Keratinocyte (primary cell): ENCODE data around the gene ASTN2. TPM values are rescaled to one million over a fixed set of nuclear protein-coding genes. Genes with fewer than 3 reads are reported as not detected.

Experiments used
- DNase-seq: peaks from one replicate; pipeline ENCODE4 v3.0.0-alpha.2; 2011; ENCODE audit warnings: low read depth, missing footprints, low spot score
- FAIRE-seq: peaks from 2 replicates; lab custom pipeline; 2011; peaks lifted over from hg19 to GRCh38; lab: Jason Lieb, UNC
- H2AFZ ChIP-seq: 2 replicates; pipeline ENCODE4 v1.6.0; 2012; ENCODE audit warnings: low read length, control low read depth, inconsistent platforms; ENCODE audit not compliant: control insufficient read depth
- H3K27ac ChIP-seq: 2 replicates; pipeline ENCODE4 v1.5.1; 2011; ENCODE audit warnings: low read length; ENCODE audit not compliant: control insufficient read depth, insufficient read depth
- H3K27me3 ChIP-seq: 3 replicates; pipeline ENCODE4 v1.6.0; 2011; ENCODE audit warnings: low read length; ENCODE audit not compliant: control insufficient read depth, insufficient read depth; ENCODE audit errors: extremely low read depth
- H3K36me3 ChIP-seq, 2 experiments: 2 replicates in 1 of 2; 3 replicates in 1 of 2; pipeline ENCODE4 v1.5.1; 2011; ENCODE audit warnings: low read length in 2 of 2, mild to moderate bottlenecking in 1 of 2; ENCODE audit not compliant: control insufficient read depth in 2 of 2, insufficient read depth in 2 of 2; ENCODE audit errors: extremely low read depth in 1 of 2
- H3K4me1 ChIP-seq: 3 replicates; pipeline ENCODE4 v1.5.1; 2011; ENCODE audit warnings: low read length; ENCODE audit not compliant: control insufficient read depth, insufficient read depth; ENCODE audit errors: extremely low read depth
- H3K4me2 ChIP-seq: 3 replicates; pipeline ENCODE4 v1.6.0; 2011; ENCODE audit warnings: low read depth, low read length; ENCODE audit not compliant: control insufficient read depth, insufficient read depth; ENCODE audit errors: extremely low read depth
- H3K4me3 ChIP-seq, 3 experiments: fragments of 200-600 bp in 1 of 3; sonication (generic) in 1 of 3; 2 replicates in 2 of 3; 3 replicates in 1 of 3; pipeline ENCODE4 v1.5.1; 2011 to 2016; ENCODE audit warnings: low read length in 3 of 3, mild to moderate bottlenecking in 3 of 3, control low read depth in 2 of 3, inconsistent platforms in 1 of 3, low read depth in 1 of 3, mixed read lengths in 1 of 3, mixed run types in 1 of 3, moderate library complexity in 1 of 3; ENCODE audit not compliant: control insufficient read depth in 2 of 3, insufficient read depth in 2 of 3; ENCODE audit errors: extremely low read depth in 1 of 3
- H3K79me2 ChIP-seq: 2 replicates; pipeline ENCODE4 v1.6.0; 2012; ENCODE audit warnings: low read length; ENCODE audit not compliant: control insufficient read depth, insufficient read depth
- H3K9ac ChIP-seq: 3 replicates; pipeline ENCODE4 v1.6.0; 2011; ENCODE audit warnings: low read length; ENCODE audit not compliant: control insufficient read depth, insufficient read depth; ENCODE audit errors: extremely low read depth
- H3K9me1 ChIP-seq: 3 replicates; pipeline ENCODE4 v1.6.0; 2011; ENCODE audit warnings: low read length; ENCODE audit not compliant: control insufficient read depth, insufficient read depth; ENCODE audit errors: extremely low read depth
- H3K9me3 ChIP-seq: 2 replicates; pipeline ENCODE4 v1.5.1; 2012; ENCODE audit warnings: low read depth, low read length; ENCODE audit not compliant: control insufficient read depth
- H4K20me1 ChIP-seq: 3 replicates; pipeline ENCODE4 v1.6.0; 2011; ENCODE audit warnings: low read length; ENCODE audit not compliant: control insufficient read depth, insufficient read depth; ENCODE audit errors: extremely low read depth
- EZH2 ChIP-seq: IDR thresholded peaks from one replicate; pipeline ENCODE4 v1.6.1; 2012; ENCODE audit warnings: inconsistent platforms, mild to moderate bottlenecking, low read length, moderate library complexity
- dilution Hi-C: fragments of 300-500 bp; cut with MboI; formaldehyde crosslinking; loops from one replicate; pipeline ENCODE4 v1.7.0; 2020; ENCODE audit warnings: low sequenced_read_pairs; ENCODE audit not compliant: extremely low pct_ligation_motif_present
- polyA plus RNA-seq, 5 experiments: library from polyadenylated mRNA; depleted of rRNA in 3 of 5; stranded (reverse) in 3 of 5; stranded (forward) in 1 of 5; unstranded in 1 of 5; fragments of >200 nt; gene quantifications; 1 replicate in 1 of 5; 2 replicates in 3 of 5; 3 replicates in 1 of 5; pipeline versions ENCODE4 v1.2.1 to v1.2.3, GENCODE V29; 2011 to 2012; ENCODE audit warnings: missing spikeins in 2 of 5, low read depth in 1 of 5, low replicate concordance in 1 of 5
- TF ChIP-seq, protein P1 (sequence below), 3 experiments: IDR thresholded peaks in 1 of 3; conservative IDR thresholded peaks in 1 of 3; optimal IDR thresholded peaks in 1 of 3; 2 replicates in 2 of 3; 3 replicates in 1 of 3; pipeline versions ENCODE3 to v1.5.1; 2011; ENCODE audit warnings: low read length in 3 of 3, mild to moderate bottlenecking in 3 of 3, moderate library complexity in 2 of 3, control low read depth in 1 of 3, inconsistent platforms in 1 of 3; ENCODE audit not compliant: insufficient read depth in 2 of 3; ENCODE audit errors: extremely low read depth in 1 of 3

Gene ASTN2
- polyA plus RNA-seq, 1 donor (not counting 4 experiments of a cell fraction or from before 2014, with no cell fraction given), result 0.31 TPM

- H3K9ac ChIP-seq, result no peak overlapping the region
- FAIRE-seq (no peak), DNase-seq (no peak)
- H3K27me3 ChIP-seq, result no peaks in the 10 kb centered on the region
- no peaks in the 10 kb centered on the region for H4K20me1 ChIP-seq
- no peaks in the 10 kb centered on the region for H3K9me1 ChIP-seq
- H3K79me2 ChIP-seq, result no peaks in the 10 kb centered on the region
- H3K36me3 ChIP-seq, result no peaks in the 10 kb centered on the region
- H3K9me3 ChIP-seq, result no peaks in the 10 kb centered on the region
- no peak overlapping the region for H3K4me3 ChIP-seq
- TF ChIP-seq EZH2, result no peak
- TF ChIP-seq, protein P1, sequence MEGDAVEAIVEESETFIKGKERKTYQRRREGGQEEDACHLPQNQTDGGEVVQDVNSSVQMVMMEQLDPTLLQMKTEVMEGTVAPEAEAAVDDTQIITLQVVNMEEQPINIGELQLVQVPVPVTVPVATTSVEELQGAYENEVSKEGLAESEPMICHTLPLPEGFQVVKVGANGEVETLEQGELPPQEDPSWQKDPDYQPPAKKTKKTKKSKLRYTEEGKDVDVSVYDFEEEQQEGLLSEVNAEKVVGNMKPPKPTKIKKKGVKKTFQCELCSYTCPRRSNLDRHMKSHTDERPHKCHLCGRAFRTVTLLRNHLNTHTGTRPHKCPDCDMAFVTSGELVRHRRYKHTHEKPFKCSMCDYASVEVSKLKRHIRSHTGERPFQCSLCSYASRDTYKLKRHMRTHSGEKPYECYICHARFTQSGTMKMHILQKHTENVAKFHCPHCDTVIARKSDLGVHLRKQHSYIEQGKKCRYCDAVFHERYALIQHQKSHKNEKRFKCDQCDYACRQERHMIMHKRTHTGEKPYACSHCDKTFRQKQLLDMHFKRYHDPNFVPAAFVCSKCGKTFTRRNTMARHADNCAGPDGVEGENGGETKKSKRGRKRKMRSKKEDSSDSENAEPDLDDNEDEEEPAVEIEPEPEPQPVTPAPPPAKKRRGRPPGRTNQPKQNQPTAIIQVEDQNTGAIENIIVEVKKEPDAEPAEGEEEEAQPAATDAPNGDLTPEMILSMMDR (optimal IDR thresholded peaks at IDR 0.05 in 1 of 3, IDR thresholded peaks at IDR 0.05 in 1 of 3, conservative IDR thresholded peaks at IDR 0.05 in 1 of 3; ENCODE audit: extremely low read depth in 1 of 3, insufficient read depth in 2 of 3, low read length in 3 of 3), result no peak
- H3K4me2 ChIP-seq, result no peak overlapping the region
- H3K27ac ChIP-seq, result no peak overlapping the region
- H2AFZ ChIP-seq, result no peak overlapping the region
- dilution Hi-C loops, result no loop called here
- no peaks in the 10 kb centered on the region for H3K4me1 ChIP-seq
Observed at GRCh38 chr9:117134826-117135500, 279.9 kb downstream of the ASTN2 start.

DNA sequence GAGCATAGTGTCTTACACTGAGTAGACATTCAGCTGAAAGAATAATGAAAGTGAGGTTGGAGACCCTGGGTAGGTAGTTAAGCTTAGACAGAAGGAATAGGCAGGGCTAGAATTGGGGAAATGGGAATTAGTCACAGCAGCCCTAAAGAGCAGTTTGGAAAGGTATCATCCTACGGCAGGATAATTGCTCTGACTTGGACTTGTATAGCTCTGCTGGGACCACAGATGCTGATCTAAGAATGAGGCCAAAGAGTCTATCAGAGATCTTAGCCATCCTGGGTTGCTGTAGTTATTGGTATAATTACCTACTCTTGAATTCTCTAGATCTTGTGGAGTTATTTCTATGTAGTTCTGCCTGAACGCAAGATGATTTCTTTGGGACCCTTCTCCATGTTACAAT is 288.0 kb downstream of the ASTN2 start:
- FAIRE-seq, result no peak
- H4K20me1 ChIP-seq, result no peaks in the 10 kb centered on the region

More for the DNA sequence above, 288.0 kb downstream of the ASTN2 start:
- no peak overlapping the region for H2AFZ ChIP-seq
- no peak overlapping the region for H3K27ac ChIP-seq
- TF ChIP-seq, protein P1 (optimal IDR thresholded peaks at IDR 0.05 in 1 of 3, IDR thresholded peaks at IDR 0.05 in 1 of 3, conservative IDR thresholded peaks at IDR 0.05 in 1 of 3; ENCODE audit: extremely low read depth in 1 of 3, insufficient read depth in 2 of 3, low read length in 3 of 3), result no peak
- TF ChIP-seq EZH2, result no peak
- H3K9ac ChIP-seq, result no peak overlapping the region
- no peaks in the 10 kb centered on the region for H3K4me1 ChIP-seq
- no peaks in the 10 kb centered on the region for H3K27me3 ChIP-seq
- no peaks in the 10 kb centered on the region for H3K9me1 ChIP-seq
- H3K9me3 ChIP-seq, result no peaks in the 10 kb centered on the region
- H3K4me2 ChIP-seq, result no peak overlapping the region
- DNase-seq, result no peak
- no peaks in the 10 kb centered on the region for H3K36me3 ChIP-seq
- no peak overlapping the region for H3K4me3 ChIP-seq
- H3K79me2 ChIP-seq, result no peaks in the 10 kb centered on the region
- dilution Hi-C loops, result no loop called here
